Measurements from ENCODE around the gene ESR1. TPM values are rescaled to one million over a fixed set of nuclear protein-coding genes. Genes with fewer than 3 reads are reported as not detected.

ESR1 gene
- polyA plus RNA-seq, 3 donors, result 0.12 to 0.24 (median 0.23) TPM

DNA sequence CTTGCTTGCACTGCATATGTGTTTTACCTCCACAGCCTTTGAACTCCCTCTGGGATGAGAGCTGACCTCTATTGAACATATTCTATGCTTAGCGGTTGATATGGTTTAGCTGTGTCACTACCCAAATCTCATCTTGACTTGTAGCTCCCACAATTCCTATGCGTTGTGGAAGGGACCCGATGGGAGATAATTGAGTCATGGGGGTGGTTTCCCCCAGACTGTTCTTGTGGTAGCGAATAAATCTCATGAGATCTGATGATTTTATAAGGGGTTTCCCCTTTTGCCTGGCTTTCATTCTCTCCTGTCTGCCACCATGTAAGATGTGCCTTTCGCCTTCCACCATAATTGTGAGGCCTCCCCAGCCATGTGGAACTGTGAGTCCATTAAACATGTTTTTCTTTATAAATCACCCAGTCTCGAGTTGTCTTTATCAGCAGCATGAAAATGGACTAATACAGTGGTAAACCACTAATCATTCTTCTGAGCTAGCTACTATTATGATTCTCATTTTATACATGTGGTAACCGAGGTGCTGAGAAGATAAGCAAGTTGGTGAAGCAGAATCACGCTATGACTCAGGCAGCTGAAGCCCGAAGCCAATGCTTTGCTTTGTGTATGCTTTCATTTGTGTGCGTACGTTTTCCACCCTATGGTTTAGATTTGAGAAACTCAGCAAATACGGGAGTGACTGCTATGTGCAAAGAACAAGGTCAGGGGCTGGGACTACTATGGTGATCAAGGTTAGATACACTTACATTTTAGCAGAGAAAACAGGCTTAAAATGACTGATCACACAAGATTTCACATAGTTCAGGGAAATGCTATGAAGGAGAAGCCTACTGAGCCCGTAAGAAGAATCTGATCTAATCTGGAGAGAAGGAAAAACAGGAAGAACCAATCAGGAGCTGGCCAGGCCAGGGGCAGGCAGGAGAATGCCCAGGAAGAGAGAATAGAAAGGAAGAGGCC is 363.5 kb downstream of the ESR1 start:
- intact Hi-C loops (cut with micrococcal nuclease), result no loop called here
- H3K4me1 ChIP-seq (ENCODE audit: control insufficient read depth in 1 of 2, insufficient read depth in 2 of 2, low read length in 2 of 2), result no peaks in the 10 kb centered on the region
- Mint-ChIP-seq H3K36me3 (peaks cover 41 to 49% of the 10 kb centered on the region in 2 donors), H3K4me1 (peaks cover 3% of the 10 kb centered on the region), H3K27ac (peak overlapping the region in 1 of 7 donors; percentile 48), H3K9me3 (peaks cover 0 to 3% (median 0%) of the 10 kb centered on the region in 7 donors), H3K27me3 (ENCODE audit: low read depth in 3 of 3) (peaks cover 0 to 1% (median 0%) of the 10 kb centered on the region in 3 donors), H3K4me3 (no peak overlapping the region)
- H3K36me3 ChIP-seq (replicated peaks in 1 of 2; ENCODE audit: control insufficient read depth in 1 of 2, insufficient read depth in 2 of 2, low read length in 2 of 2), result peaks cover 15 to 46% of the 10 kb centered on the region in 2 donors
- no peak for TF ChIP-seq CTCF (IDR thresholded peaks at IDR 0.05)
- H2AFZ ChIP-seq (ENCODE audit: insufficient read depth, low read depth, low read length, poor library complexity, severe bottlenecking), result no peak overlapping the region
- H3K27me3 ChIP-seq (ENCODE audit: control insufficient read depth in 2 of 2, insufficient read depth in 2 of 2, low read length in 2 of 2), result no peaks in the 10 kb centered on the region
- no peak overlapping the region for H3K4me2 ChIP-seq (replicated peaks; ENCODE audit: extremely low read depth, low read length, poor library complexity, severe bottlenecking)
- H3K27ac ChIP-seq (ENCODE audit: low read depth in 1 of 2, low read length in 2 of 2), result no peak overlapping the region
- no peaks in the 10 kb centered on the region for H3K9me3 ChIP-seq (replicated peaks in 1 of 2; ENCODE audit: control insufficient read depth in 1 of 2, insufficient read depth in 1 of 2, low read length in 2 of 2)
- H3K9ac ChIP-seq (ENCODE audit: insufficient read depth, low read length, poor library complexity, severe bottlenecking), result no peak overlapping the region
- H3K79me2 ChIP-seq (ENCODE audit: insufficient read depth, low read length), result no peaks in the 10 kb centered on the region
- no peak overlapping the region for H3K4me3 ChIP-seq (replicated peaks in 1 of 3; ENCODE audit: low read depth in 2 of 3, low read length in 3 of 3)
- no peak for DNase-seq
- H4K20me1 ChIP-seq (ENCODE audit: insufficient read depth, low read length), result no peaks in the 10 kb centered on the region
- 100% methylated on average over 3 of the region's 13 CpGs for WGBS (ENCODE audit: insufficient coverage)

- no peaks in the 10 kb centered on the region for H3K9me3 ChIP-seq (replicated peaks in 1 of 2; ENCODE audit: control insufficient read depth in 1 of 2, insufficient read depth in 1 of 2, low read length in 2 of 2)
- H3K79me2 ChIP-seq (ENCODE audit: insufficient read depth, low read length), result no peaks in the 10 kb centered on the region
- Mint-ChIP-seq H3K9me3 (peaks cover 0 to 1% (median 0%) of the 10 kb centered on the region in 7 donors), H3K4me1 (no peaks in the 10 kb centered on the region), H3K36me3 (peaks cover 35 to 44% of the 10 kb centered on the region in 2 donors), H3K27me3 (ENCODE audit: low read depth in 3 of 3) (peaks cover 0 to 1% (median 0%) of the 10 kb centered on the region in 3 donors), H3K27ac (no peak overlapping the region), H3K4me3 (no peak overlapping the region)
- WGBS (ENCODE audit: insufficient coverage), result 100% methylated on average over 1 of the region's 4 CpGs
- intact Hi-C loops (cut with micrococcal nuclease), result no loop called here
- H3K36me3 ChIP-seq (replicated peaks in 1 of 2; ENCODE audit: control insufficient read depth in 1 of 2, insufficient read depth in 2 of 2, low read length in 2 of 2), result peaks cover 15 to 50% of the 10 kb centered on the region in 2 donors
- H4K20me1 ChIP-seq (ENCODE audit: insufficient read depth, low read length), result no peaks in the 10 kb centered on the region
- H3K9ac ChIP-seq (ENCODE audit: insufficient read depth, low read length, poor library complexity, severe bottlenecking), result no peak overlapping the region
- DNase-seq, result no peak
- no peak overlapping the region for H2AFZ ChIP-seq (ENCODE audit: insufficient read depth, low read depth, low read length, poor library complexity, severe bottlenecking)
- H3K27me3 ChIP-seq (ENCODE audit: control insufficient read depth in 2 of 2, insufficient read depth in 2 of 2, low read length in 2 of 2), result no peaks in the 10 kb centered on the region
- H3K4me1 ChIP-seq (ENCODE audit: control insufficient read depth in 1 of 2, insufficient read depth in 2 of 2, low read length in 2 of 2), result no peaks in the 10 kb centered on the region
- no peak overlapping the region for H3K27ac ChIP-seq (ENCODE audit: low read depth in 1 of 2, low read length in 2 of 2)
- H3K4me3 ChIP-seq (replicated peaks in 1 of 3; ENCODE audit: low read depth in 2 of 3, low read length in 3 of 3), result no peak overlapping the region
- H3K4me2 ChIP-seq (replicated peaks; ENCODE audit: extremely low read depth, low read length, poor library complexity, severe bottlenecking), result no peak overlapping the region
- no peak for TF ChIP-seq CTCF (IDR thresholded peaks at IDR 0.05)
Measured at GRCh38 chr6:152173321-152173720, 365.8 kb downstream of the ESR1 start.

All from CD14-positive monocyte (primary cell).